B cell (primary cell): ENCODE data around the gene TBR1. TPM values are rescaled to one million over a fixed set of nuclear protein-coding genes. Genes with fewer than 3 reads are reported as not detected.

Experiments used
- ATAC-seq: fragments of 200-7000 bp; cut with Tn5 transposase; one replicate; pipeline ENCODE4 v1.10.0; 2021; ENCODE audit warnings: low read depth, mild to moderate bottlenecking, moderate number of reproducible peaks, moderate library complexity
- CTCF ChIA-PET: fragments of 350-600 bp; sonication (Branson Sonifier 250); formaldehyde crosslinking; loops from one replicate; lab custom pipeline; 2021; ENCODE audit warnings: antibody characterized with exemption, inconsistent platforms; lab: Charles Lee
- POLR2A ChIA-PET: fragments of 350-600 bp; sonication (Branson Sonifier 250); formaldehyde crosslinking; loops from one replicate; lab custom pipeline; 2021; ENCODE audit warnings: antibody characterized with exemption; lab: Charles Lee
- DNase-seq: peaks from one replicate; pipeline ENCODE4 v3.0.0; 2013
- H2AFZ ChIP-seq: 2 replicates; pipeline ENCODE4 v1.6.1; 2012; ENCODE audit warnings: mild to moderate bottlenecking, low read depth, low read length; ENCODE audit not compliant: insufficient read depth, poor library complexity, severe bottlenecking
- H3K27ac ChIP-seq, 2 donors: 1 replicate in 1 of 2; 2 replicates in 1 of 2; pipeline ENCODE4 v1.5.1; 2012 to 2013; ENCODE audit warnings: low read length in 2 of 2, mild to moderate bottlenecking in 2 of 2, moderate library complexity in 1 of 2
- H3K27me3 ChIP-seq, 4 experiments: fragments of 200-600 bp in 1 of 4; sonication (generic) in 1 of 4; replicated peaks in 1 of 4; 1 replicate in 2 of 4; 2 replicates in 2 of 4; pipeline versions ENCODE4 v1.6.1 to v1.7.0; 2013 to 2016; ENCODE audit warnings: low read length in 3 of 4, mild to moderate bottlenecking in 2 of 4, mixed read lengths in 1 of 4, moderate library complexity in 1 of 4; ENCODE audit not compliant: insufficient read depth in 4 of 4, control insufficient read depth in 3 of 4; ENCODE audit errors: control extremely low read depth in 1 of 4
- H3K36me3 ChIP-seq, 2 experiments: replicated peaks in 1 of 2; 1 replicate in 1 of 2; 2 replicates in 1 of 2; pipeline versions ENCODE4 v1.6.1 to v1.7.1; 2013; ENCODE audit warnings: low read length in 1 of 2; ENCODE audit not compliant: insufficient read depth in 2 of 2, control insufficient read depth in 1 of 2; ENCODE audit errors: control extremely low read depth in 1 of 2, extremely low read depth in 1 of 2
- H3K4me1 ChIP-seq, 2 donors: fragments of 200-600 bp in 1 of 2; sonication (generic) in 1 of 2; 1 replicate in 1 of 2; 2 replicates in 1 of 2; pipeline versions ENCODE4 v1.5.1 to v1.6.1; 2013 to 2017; ENCODE audit warnings: low read length in 2 of 2; ENCODE audit not compliant: control insufficient read depth in 2 of 2, insufficient read depth in 2 of 2
- H3K4me2 ChIP-seq: replicated peaks from 2 replicates; pipeline ENCODE3; 2012; ENCODE audit warnings: mild to moderate bottlenecking, low read depth, low read length; ENCODE audit not compliant: poor library complexity, severe bottlenecking
- H3K4me3 ChIP-seq, 5 experiments: fragments of 200-600 bp in 1 of 5; sonication (generic) in 1 of 5; 1 replicate in 3 of 5; 2 replicates in 2 of 5; pipeline versions ENCODE4 v1.5.1 to v1.7.0; 2011 to 2016; ENCODE audit warnings: low read length in 4 of 5, mild to moderate bottlenecking in 4 of 5, low read depth in 2 of 5, control low read depth in 1 of 5, moderate library complexity in 1 of 5; ENCODE audit not compliant: insufficient read depth in 1 of 5; ENCODE audit errors: control extremely low read depth in 1 of 5, extremely low read depth in 1 of 5
- H3K79me2 ChIP-seq: fragments of 200-600 bp; sonication (generic); one replicate; pipeline ENCODE4 v1.6.0; 2016; ENCODE audit warnings: low read length; ENCODE audit not compliant: control insufficient read depth, insufficient read depth
- H3K9ac ChIP-seq: fragments of 200-600 bp; sonication (generic); 2 replicates; pipeline ENCODE4 v1.6.1; 2017; ENCODE audit warnings: mild to moderate bottlenecking, low read length, moderate library complexity
- H3K9me3 ChIP-seq, 3 donors: one replicate each; pipeline versions ENCODE4 v1.6.1 to v1.7.1; 2013; ENCODE audit warnings: low read length in 2 of 3; ENCODE audit not compliant: control insufficient read depth in 2 of 3, insufficient read depth in 1 of 3; ENCODE audit errors: control extremely low read depth in 1 of 3
- H4K20me1 ChIP-seq: 2 replicates; pipeline ENCODE4 v1.6.0; 2012; ENCODE audit warnings: mild to moderate bottlenecking, low read length; ENCODE audit not compliant: insufficient read depth, control insufficient read depth, poor library complexity, severe bottlenecking
- H3K27ac Mint-ChIP-seq: one replicate; pipeline ENCODE4 v1.8.0; 2021; ENCODE audit warnings: mixed read lengths
- H3K27me3 Mint-ChIP-seq: one replicate; pipeline ENCODE4 v1.8.0; 2021; ENCODE audit warnings: mixed read lengths
- H3K4me1 Mint-ChIP-seq: one replicate; pipeline ENCODE4 v1.8.0; 2021; ENCODE audit warnings: mixed read lengths
- H3K4me3 Mint-ChIP-seq: one replicate; pipeline ENCODE4 v1.8.0; 2021; ENCODE audit warnings: mixed read lengths
- H3K9me3 Mint-ChIP-seq: one replicate; pipeline ENCODE4 v1.8.0; 2022; ENCODE audit warnings: mixed read lengths; ENCODE audit not compliant: insufficient read depth
- EZH2 ChIP-seq: IDR thresholded peaks from 2 replicates; pipeline ENCODE4 v1.6.1; 2012; ENCODE audit warnings: borderline replicate concordance, low read depth, mild to moderate bottlenecking, moderate library complexity, low read length; ENCODE audit not compliant: insufficient read depth, poor library complexity, severe bottlenecking
- WGBS: methylation state at CpG from one replicate; pipeline ENCODE4 v1.1.5; 2013; ENCODE audit warnings: missing lambda C conversion rate; ENCODE audit not compliant: insufficient coverage; 5-methylcytosine and 5-hydroxymethylcytosine counted together
- intact Hi-C: fragments of 100-400 bp; cut with micrococcal nuclease; formaldehyde crosslinking; loops from one replicate; pipeline ENCODE4 v1.10.0; 2022
- polyA plus RNA-seq: library from polyadenylated mRNA; depleted of rRNA; stranded (reverse); fragments of >200 nt; gene quantifications from 2 replicates; pipeline ENCODE4 v1.2.3, GENCODE V29; 2012
- total RNA-seq, 2 donors: library from RNA; stranded (reverse); fragments of 120-200 nt in 1 of 2; gene quantifications; 1 replicate in 1 of 2; 2 replicates in 1 of 2; pipeline versions ENCODE4 v1.2.3 to v1.2.4, GENCODE V29; 2013 to 2022
- TF ChIP-seq, protein P1 (sequence below): fragments of 200-600 bp; IDR thresholded peaks from one replicate; pipeline ENCODE4 v1.8.0; 2022; ENCODE audit warnings: antibody characterized with exemption, mild to moderate bottlenecking

The TBR1 gene
- total and polyA plus RNA-seq, 2 donors (not counting 1 experiment from before 2014, with no cell fraction given), result not detected

DNA sequence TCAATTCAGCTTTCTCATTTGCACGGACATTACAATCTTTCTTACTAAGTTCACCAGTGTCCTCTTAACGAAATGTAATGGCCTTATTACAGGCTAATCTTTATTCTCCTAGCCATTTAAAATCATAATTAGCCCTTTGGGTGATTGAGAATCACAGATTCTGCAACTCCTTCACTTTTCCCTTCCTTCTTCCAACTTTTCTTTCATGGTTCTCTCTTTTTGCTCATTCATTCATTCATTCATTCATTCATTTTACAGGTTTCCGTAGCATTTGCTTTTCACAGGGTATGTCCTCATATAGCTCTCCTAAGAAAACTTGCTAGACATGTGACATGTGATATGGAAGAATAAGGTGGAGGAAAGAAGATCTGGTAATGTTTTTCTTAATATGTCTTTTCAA is 16.0 kb downstream of the TBR1 start:
- DNase-seq (no peak), ATAC-seq (no peak)
- Mint-ChIP-seq H3K27me3 (peaks cover 57% of the 10 kb centered on the region), H3K9me3 (no peaks in the 10 kb centered on the region), H3K27ac (no peak overlapping the region), H3K4me1 (peaks cover 5% of the 10 kb centered on the region), H3K4me3 (no peak overlapping the region)
- H3K4me2 ChIP-seq, result no peak overlapping the region
- no peak overlapping the region for H3K4me3 ChIP-seq
- H3K9me3 ChIP-seq, result peaks cover 1 to 13% (median 4%) of the 10 kb centered on the region in 3 donors
- WGBS, result 88% methylated on average over 2 of the region's 3 CpGs
- ChIA-PET CTCF (no interaction called here), POLR2A (no interaction called here)
- H3K4me1 ChIP-seq, result peaks cover 8% of the 10 kb centered on the region in 2 donors
- H3K27me3 ChIP-seq, result peaks cover 0 to 38% (median 24%) of the 10 kb centered on the region in 4 experiments
- no peak overlapping the region for H3K9ac ChIP-seq
- H3K79me2 ChIP-seq, result no peaks in the 10 kb centered on the region
- H2AFZ ChIP-seq, result no peak overlapping the region
- no peaks in the 10 kb centered on the region for H4K20me1 ChIP-seq
- H3K27ac ChIP-seq, result no peak overlapping the region
- H3K36me3 ChIP-seq, result no peaks in the 10 kb centered on the region
- intact Hi-C loops, result no loop called here
- no peak for TF ChIP-seq EZH2
- TF ChIP-seq, protein P1, sequence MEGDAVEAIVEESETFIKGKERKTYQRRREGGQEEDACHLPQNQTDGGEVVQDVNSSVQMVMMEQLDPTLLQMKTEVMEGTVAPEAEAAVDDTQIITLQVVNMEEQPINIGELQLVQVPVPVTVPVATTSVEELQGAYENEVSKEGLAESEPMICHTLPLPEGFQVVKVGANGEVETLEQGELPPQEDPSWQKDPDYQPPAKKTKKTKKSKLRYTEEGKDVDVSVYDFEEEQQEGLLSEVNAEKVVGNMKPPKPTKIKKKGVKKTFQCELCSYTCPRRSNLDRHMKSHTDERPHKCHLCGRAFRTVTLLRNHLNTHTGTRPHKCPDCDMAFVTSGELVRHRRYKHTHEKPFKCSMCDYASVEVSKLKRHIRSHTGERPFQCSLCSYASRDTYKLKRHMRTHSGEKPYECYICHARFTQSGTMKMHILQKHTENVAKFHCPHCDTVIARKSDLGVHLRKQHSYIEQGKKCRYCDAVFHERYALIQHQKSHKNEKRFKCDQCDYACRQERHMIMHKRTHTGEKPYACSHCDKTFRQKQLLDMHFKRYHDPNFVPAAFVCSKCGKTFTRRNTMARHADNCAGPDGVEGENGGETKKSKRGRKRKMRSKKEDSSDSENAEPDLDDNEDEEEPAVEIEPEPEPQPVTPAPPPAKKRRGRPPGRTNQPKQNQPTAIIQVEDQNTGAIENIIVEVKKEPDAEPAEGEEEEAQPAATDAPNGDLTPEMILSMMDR, result no peak

DNA sequence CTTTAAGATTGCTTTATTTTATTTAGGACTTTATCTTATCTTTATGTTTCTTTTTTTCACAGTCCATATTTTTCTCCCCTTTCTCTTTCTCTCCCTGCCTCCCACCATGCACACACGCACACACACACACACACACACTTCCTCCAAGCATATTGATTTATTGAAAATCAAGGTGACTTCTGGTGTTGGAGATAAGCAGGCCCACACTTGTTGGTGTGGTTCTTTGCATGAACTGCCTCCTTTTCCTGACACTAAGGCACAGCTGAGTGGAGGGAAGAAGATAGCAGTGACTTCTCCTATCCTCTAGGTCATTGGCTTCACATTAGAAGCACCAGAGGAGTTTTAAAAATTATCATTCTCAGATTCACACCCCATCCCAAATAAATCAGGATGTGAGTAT is 18.0 kb downstream of the TBR1 start:
- DNase-seq (no peak), ATAC-seq (no peak)
- Histone ChIP-seq H3K36me3 (no peaks in the 10 kb centered on the region), H3K27ac (no peak overlapping the region), H3K4me3 (no peak overlapping the region), H4K20me1 (no peaks in the 10 kb centered on the region), H2AFZ (no peak overlapping the region), H3K79me2 (no peaks in the 10 kb centered on the region), H3K4me2 (no peak overlapping the region), H3K9me3 (peaks cover 0 to 4% (median 1%) of the 10 kb centered on the region in 3 donors), H3K9ac (no peak overlapping the region), H3K4me1 (no peaks in the 10 kb centered on the region), H3K27me3 (peaks cover 0 to 22% (median 12%) of the 10 kb centered on the region in 4 experiments)
- Mint-ChIP-seq H3K4me3 (no peak overlapping the region), H3K27ac (no peak overlapping the region), H3K4me1 (no peaks in the 10 kb centered on the region), H3K9me3 (no peaks in the 10 kb centered on the region), H3K27me3 (peaks cover 51% of the 10 kb centered on the region)
- POLR2A ChIA-PET, result no interaction called here
- CTCF ChIA-PET, result no interaction called here
- no peak for TF ChIP-seq EZH2
- TF ChIP-seq, protein P1, result no peak
- no CpG with 5 or more reads among the region's 1 CpG for WGBS
- intact Hi-C loops, result no loop called here
